Measurements from ENCODE around the gene LRMDA.

- TF ChIP-seq, protein P1, sequence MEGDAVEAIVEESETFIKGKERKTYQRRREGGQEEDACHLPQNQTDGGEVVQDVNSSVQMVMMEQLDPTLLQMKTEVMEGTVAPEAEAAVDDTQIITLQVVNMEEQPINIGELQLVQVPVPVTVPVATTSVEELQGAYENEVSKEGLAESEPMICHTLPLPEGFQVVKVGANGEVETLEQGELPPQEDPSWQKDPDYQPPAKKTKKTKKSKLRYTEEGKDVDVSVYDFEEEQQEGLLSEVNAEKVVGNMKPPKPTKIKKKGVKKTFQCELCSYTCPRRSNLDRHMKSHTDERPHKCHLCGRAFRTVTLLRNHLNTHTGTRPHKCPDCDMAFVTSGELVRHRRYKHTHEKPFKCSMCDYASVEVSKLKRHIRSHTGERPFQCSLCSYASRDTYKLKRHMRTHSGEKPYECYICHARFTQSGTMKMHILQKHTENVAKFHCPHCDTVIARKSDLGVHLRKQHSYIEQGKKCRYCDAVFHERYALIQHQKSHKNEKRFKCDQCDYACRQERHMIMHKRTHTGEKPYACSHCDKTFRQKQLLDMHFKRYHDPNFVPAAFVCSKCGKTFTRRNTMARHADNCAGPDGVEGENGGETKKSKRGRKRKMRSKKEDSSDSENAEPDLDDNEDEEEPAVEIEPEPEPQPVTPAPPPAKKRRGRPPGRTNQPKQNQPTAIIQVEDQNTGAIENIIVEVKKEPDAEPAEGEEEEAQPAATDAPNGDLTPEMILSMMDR (conservative IDR thresholded peaks at IDR 0.05; ENCODE audit: low read depth, low read length) = no peak
- no peak for TF ChIP-seq EZH2phosphoT487 (IDR thresholded peaks at IDR 0.05; ENCODE audit: borderline replicate concordance, low read length)
Observed at GRCh38 chr10:75709245-75709644, 277.8 kb downstream of the LRMDA start.
